Effector memory CD4-positive, alpha-beta T cell (primary cell): ENCODE data around the gene SH2D3C.

Experiments used
- DNase-seq, 3 donors: peaks; one replicate each; pipeline ENCODE4 v3.0.0-alpha.2; 2020
- H3K27ac ChIP-seq: 2 replicates; pipeline ENCODE4 v1.7.0; 2013; ENCODE audit warnings: mild to moderate bottlenecking, low read length, moderate library complexity; ENCODE audit not compliant: insufficient read depth, poor library complexity, severe bottlenecking
- H3K27me3 ChIP-seq: replicated peaks from 2 replicates; pipeline ENCODE4 v1.7.0; 2013; ENCODE audit warnings: mild to moderate bottlenecking, low read length; ENCODE audit not compliant: insufficient read depth, control insufficient read depth, poor library complexity, severe bottlenecking
- H3K36me3 ChIP-seq: 2 replicates; pipeline ENCODE4 v1.7.0; 2013; ENCODE audit warnings: mild to moderate bottlenecking, low read length, moderate library complexity; ENCODE audit not compliant: control insufficient read depth, insufficient read depth
- H3K4me1 ChIP-seq: 2 replicates; pipeline ENCODE4 v1.7.0; 2013; ENCODE audit warnings: low read length, mild to moderate bottlenecking; ENCODE audit not compliant: control insufficient read depth, insufficient read depth, poor library complexity, severe bottlenecking
- H3K4me3 ChIP-seq: 2 replicates; pipeline ENCODE4 v1.7.0; 2013; ENCODE audit warnings: low read length, low read depth, mild to moderate bottlenecking; ENCODE audit not compliant: insufficient read depth, poor library complexity, severe bottlenecking
- H3K9me3 ChIP-seq: 2 replicates; pipeline ENCODE4 v1.7.0; 2013; ENCODE audit warnings: mild to moderate bottlenecking, low read length, moderate library complexity; ENCODE audit not compliant: control insufficient read depth

Gene SH2D3C

DNA sequence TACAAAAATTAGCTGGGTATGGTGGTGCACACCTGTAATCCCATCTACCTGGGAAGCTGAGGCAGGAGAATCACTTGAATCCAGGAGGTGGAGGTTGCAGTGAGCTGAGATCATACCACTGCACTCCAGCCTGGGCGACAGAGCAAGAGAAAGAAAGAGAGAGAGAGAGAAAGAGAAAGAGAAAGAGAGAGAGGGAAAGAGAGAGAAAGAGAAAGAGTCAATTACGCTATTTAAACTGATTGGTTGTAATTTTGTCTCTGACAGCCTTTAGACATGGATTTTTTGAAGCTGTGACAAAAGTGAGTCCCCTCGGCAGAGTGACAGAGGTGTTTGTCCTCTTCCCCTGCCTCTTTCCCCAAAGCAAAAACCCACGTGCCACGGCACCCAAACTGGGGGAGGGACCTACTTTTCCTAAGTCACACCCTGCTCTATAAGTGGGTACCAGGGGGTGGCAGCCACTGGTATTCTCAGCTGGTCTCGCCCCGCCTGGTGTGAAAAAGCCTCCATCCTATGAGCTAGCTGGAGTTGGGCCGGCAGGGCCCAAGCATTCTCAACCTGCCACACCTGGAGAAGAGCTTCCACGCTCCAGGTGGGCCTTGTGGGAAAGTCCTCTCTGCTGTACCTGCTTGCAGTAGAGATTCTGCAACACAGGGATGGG is 75.0 kb downstream of the SH2D3C start:
- no peaks in the 10 kb centered on the region for H3K9me3 ChIP-seq
- no peaks in the 10 kb centered on the region for H3K27me3 ChIP-seq
- peaks cover 6% of the 10 kb centered on the region for H3K4me1 ChIP-seq
- H3K27ac ChIP-seq, result no peak overlapping the region
- DNase-seq, result no peak
- no peaks in the 10 kb centered on the region for H3K36me3 ChIP-seq
- H3K4me3 ChIP-seq, result no peak overlapping the region

DNA sequence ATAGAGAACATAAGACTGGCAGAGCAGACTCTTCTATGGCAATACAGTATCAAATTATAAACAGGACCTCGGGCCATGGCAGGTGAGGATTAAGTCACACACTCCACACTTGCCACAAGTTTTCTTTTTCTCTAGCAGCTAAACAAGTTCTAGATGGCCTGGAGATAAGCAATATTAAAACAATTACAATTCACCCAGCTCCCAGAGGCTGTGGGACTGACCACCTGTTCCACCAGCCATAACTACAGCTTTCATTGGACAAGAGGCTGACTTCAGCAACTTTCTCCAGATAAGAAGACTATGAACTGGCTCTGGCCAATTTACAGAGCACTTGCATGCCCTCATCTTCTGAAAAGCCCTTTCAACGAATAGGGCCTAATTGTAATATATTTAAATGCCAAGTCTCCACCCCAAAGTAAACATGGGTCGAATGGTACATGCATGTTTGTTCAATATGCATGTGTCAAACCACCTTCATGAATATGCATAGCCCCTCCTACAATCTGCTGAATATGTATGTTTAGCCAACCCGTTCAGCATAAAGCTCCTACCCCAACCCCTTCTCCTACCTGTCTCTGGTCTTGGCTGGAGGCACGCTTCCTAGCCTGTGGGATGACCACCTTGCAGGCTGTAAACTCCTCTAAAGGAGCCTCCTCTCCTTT is 77.7 kb downstream of the SH2D3C start:
- peaks cover 6% of the 10 kb centered on the region for H3K4me1 ChIP-seq
- H3K27me3 ChIP-seq, result no peaks in the 10 kb centered on the region
- no peak overlapping the region for H3K27ac ChIP-seq
- no peak overlapping the region for H3K4me3 ChIP-seq
- no peaks in the 10 kb centered on the region for H3K36me3 ChIP-seq
- no peak for DNase-seq
- H3K9me3 ChIP-seq, result no peaks in the 10 kb centered on the region

DNA sequence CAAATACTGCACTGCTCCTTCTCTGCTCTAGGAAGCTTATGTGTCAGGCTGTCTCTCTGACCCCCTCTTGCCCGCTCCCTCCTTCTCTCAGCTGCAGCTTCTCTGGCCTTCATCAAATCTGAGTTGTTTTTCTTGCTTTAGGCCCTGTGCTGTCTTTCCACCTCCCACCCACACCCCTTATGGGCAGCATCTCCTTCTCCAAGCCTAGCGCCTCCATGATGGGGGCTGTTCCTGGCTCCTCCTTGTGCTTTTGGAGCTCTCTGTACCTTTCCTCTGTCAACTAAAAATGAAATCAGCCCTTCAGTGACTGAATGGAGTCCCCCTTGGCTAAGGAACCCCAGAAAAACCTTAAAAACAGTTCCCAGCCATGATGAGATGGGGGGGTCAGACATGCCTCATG is 78.3 kb downstream of the SH2D3C start:
- Histone ChIP-seq H3K4me1 (peaks cover 6% of the 10 kb centered on the region), H3K27me3 (no peaks in the 10 kb centered on the region), H3K4me3 (no peak overlapping the region), H3K9me3 (no peaks in the 10 kb centered on the region), H3K27ac (no peak overlapping the region), H3K36me3 (no peaks in the 10 kb centered on the region)
- DNase-seq, result no peak

DNA sequence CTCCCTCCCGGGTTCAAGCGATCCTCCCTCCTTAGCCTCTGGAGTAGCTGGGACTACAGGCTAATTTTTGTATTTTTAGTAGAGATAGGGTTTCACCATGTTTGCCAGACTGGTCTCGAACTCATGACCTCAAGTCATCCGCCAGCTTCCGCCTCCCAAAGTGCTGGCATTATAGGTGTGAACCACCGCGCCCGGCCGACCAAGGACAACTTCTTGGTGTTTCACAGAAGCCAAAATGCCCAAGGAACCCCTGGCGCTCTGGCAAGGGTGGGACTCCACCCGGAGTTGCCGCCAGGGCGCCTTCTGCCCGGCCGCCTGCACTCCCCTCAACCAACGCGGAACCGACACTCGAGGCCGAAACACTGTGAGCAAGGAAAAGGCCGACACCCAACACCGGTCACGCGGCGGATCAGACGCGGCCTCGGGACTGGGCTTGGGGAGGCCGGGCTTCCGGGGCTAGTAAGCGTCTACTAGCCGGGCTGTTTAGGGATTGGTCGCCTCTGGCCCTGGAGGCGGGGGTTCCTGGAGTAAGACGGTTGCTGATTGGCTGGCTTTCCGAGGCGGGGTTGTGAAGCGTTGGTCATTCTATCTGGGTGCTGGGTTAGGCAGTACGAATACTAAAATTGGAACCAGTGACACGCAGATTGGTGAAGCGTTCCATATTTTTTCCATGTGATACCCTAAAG is 79.3 kb downstream of the SH2D3C start:
- H3K4me3 ChIP-seq, result peak overlapping the region; percentile 59
- DNase-seq, result peak; percentile 70 to 80 (median 74)
- no peaks in the 10 kb centered on the region for H3K9me3 ChIP-seq
- H3K27ac ChIP-seq, result no peak overlapping the region
- H3K36me3 ChIP-seq, result no peaks in the 10 kb centered on the region
- H3K4me1 ChIP-seq, result peaks cover 6% of the 10 kb centered on the region
- no peaks in the 10 kb centered on the region for H3K27me3 ChIP-seq

DNA sequence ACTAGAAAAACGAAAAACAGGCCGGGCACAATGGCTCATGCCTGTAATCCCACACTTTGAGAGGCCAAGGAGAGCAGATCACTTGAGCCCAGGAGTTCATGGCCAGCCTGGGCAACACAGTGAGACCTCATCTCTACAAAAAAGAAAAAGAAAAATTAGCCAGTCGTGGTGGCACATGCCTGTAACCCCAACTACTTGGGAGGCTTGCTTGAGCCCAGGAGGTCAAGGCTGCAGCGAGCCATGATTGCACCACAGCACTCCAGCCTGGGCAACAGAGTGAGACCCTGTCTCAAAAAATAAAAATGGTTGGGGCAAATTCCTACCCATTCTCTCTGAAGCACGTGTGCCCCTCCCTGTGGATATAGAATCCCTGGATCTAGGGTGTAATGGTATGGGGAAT is 80.1 kb downstream of the SH2D3C start:
- Histone ChIP-seq H3K36me3 (no peaks in the 10 kb centered on the region), H3K4me3 (no peak overlapping the region), H3K4me1 (peaks cover 6% of the 10 kb centered on the region), H3K9me3 (no peaks in the 10 kb centered on the region), H3K27ac (no peak overlapping the region), H3K27me3 (no peaks in the 10 kb centered on the region)
- DNase-seq, result no peak

DNA sequence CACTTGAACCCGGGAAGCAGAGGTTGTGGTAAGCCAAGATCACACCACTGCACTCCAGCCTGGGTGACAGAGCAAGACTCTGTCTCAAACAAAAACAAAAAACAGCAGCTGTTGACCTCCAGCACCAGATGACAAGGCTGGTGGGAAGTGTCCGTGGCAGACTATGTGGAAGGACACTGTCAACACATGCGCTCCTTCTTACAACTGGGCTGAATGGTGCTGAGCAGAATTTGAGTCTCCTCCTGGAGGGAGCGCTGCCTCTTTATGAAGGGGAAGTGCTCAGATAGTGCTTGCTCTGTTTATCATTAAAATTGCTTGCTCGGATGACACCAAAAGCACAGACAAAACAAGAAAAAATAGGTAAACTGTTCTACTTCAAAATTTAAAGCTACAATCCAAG is 80.9 kb downstream of the SH2D3C start:
- H3K36me3 ChIP-seq, result no peaks in the 10 kb centered on the region
- H3K9me3 ChIP-seq, result no peaks in the 10 kb centered on the region
- DNase-seq, result no peak
- no peaks in the 10 kb centered on the region for H3K27me3 ChIP-seq
- H3K4me1 ChIP-seq, result peaks cover 6% of the 10 kb centered on the region
- H3K4me3 ChIP-seq, result no peak overlapping the region
- H3K27ac ChIP-seq, result no peak overlapping the region

DNA sequence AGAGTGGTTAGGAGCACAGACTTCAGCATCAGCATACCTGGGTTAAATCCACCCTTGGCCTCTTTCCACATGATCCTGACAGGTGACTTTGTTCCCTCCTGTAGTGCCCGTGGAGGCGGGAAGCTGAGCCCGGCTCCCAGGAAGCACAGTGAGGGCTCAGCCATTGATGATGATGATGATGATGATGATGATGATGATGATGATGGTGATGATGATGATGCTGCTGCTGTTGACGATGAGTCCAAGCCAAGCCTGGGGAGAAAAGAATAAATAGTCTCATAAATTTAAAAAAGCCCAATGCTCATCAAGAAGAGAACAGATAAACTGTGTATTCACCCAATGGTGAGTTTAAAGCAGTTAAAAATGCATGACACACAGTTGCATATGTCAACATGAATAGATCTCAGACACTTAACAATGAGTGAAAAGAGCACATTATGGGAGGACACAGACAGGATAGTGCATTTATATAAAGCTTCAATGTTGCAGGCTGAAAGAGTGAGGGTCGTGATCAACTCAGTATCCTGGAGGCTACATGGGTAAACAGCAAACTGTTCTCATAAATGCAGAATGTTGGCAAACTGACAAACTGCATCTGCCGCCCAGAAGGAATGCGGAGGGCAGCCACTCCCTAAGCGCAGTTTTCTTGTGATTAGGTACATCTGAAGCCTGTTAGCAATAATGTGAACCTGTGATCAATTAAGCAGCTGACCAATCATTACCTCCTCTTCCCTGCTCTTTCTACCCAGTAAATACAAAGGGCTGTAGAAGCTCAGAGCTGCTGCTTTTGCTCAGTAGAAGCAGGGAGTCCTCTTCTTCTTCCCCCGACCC is 83.4 kb downstream of the SH2D3C start:
- Histone ChIP-seq H3K27me3 (no peaks in the 10 kb centered on the region), H3K4me1 (peaks cover 6% of the 10 kb centered on the region), H3K27ac (no peak overlapping the region), H3K9me3 (no peaks in the 10 kb centered on the region), H3K4me3 (no peak overlapping the region), H3K36me3 (no peaks in the 10 kb centered on the region)
- no peak for DNase-seq

DNA sequence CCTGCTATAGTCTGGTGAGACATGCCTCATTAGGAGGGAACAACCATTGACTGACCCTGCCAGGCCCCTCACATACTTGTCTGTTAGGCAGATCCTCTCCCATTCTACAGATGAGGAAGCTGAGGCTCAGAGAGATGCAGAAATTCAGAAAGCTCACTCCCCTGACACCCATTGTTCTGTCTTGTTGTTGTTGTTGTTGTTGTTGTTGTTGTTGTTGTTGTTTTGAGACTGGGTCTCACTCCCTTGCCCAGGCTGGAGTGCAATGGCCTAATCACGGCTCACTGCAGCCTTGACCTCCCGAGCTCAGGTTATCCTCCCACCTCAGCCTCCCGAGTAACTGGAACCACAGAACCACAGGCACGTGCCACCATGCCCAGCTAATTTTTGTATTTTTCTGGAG is 84.8 kb downstream of the SH2D3C start:
- no peak for DNase-seq
- no peak overlapping the region for H3K4me3 ChIP-seq
- no peaks in the 10 kb centered on the region for H3K36me3 ChIP-seq
- no peaks in the 10 kb centered on the region for H3K27me3 ChIP-seq
- no peak overlapping the region for H3K27ac ChIP-seq
- no peaks in the 10 kb centered on the region for H3K4me1 ChIP-seq
- H3K9me3 ChIP-seq, result no peaks in the 10 kb centered on the region

DNA sequence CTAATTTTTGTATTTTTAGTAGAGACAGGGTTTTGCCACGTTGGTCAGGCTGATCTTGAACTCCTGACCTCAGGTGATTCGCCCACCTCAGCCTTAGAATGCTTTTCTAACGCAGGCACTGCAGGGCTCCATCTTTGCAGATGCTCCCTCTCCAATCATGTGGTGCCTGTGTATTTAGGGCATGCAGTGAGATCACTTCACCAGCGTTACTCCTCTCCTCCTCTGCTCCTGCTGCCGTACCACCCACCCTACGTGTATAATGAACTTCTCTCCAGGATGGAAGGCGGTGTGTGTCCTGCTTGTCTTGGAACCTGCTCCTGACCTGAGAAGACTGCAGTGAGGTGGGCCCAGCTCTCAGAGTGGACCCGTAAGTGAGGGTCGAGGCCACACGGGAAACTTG is 85.3 kb downstream of the SH2D3C start:
- no peak overlapping the region for H3K27ac ChIP-seq
- no peaks in the 10 kb centered on the region for H3K9me3 ChIP-seq
- H3K36me3 ChIP-seq, result no peaks in the 10 kb centered on the region
- no peaks in the 10 kb centered on the region for H3K4me1 ChIP-seq
- no peaks in the 10 kb centered on the region for H3K27me3 ChIP-seq
- H3K4me3 ChIP-seq, result no peak overlapping the region
- no peak for DNase-seq
